K562 (cell line): ENCODE results near the gene ANKRD16. TPM values are rescaled to one million over a fixed set of nuclear protein-coding genes. Genes with fewer than 3 reads are reported as not detected.

Experiments used
- ATAC-seq: fragments of 200-7000 bp; cut with Tn5 transposase; 3 replicates; pipeline ENCODE4 v1.9.1; 2020; ENCODE audit warnings: moderate library complexity
- BruUV-seq: library from RNA; stranded (reverse); fragments of 400-500 nt; replicated peaks from 2 replicates; lab custom pipeline; 2021; lab: Mats Ljungman, UMichigan
- CTCF ChIA-PET: fragments of 300-600 bp; formaldehyde crosslinking; extraction: SDS; loops from one replicate; lab custom pipeline; 2021; ENCODE audit warnings: low intra/inter-chr PET ratio; lab: Yijun Ruan, JAX
- POLR2A ChIA-PET: fragments of 300-600, 350-650 bp; sonication (Branson Sonifier 250); formaldehyde crosslinking; extraction: SDS; loops from one replicate; lab custom pipeline; 2021; ENCODE audit warnings: antibody characterized with exemption, inconsistent platforms; lab: Yijun Ruan, JAX
- DNase-seq, 4 experiments: peaks; one replicate each; pipeline versions ENCODE4 v3.0.0 to v3.0.0-alpha.2; 2011 to 2018; ENCODE audit warnings: low spot score in 3 of 4, mixed read lengths in 3 of 4; ENCODE audit errors: extremely low read depth in 1 of 4
- FAIRE-seq: peaks from 2 replicates; lab custom pipeline; 2011; peaks lifted over from hg19 to GRCh38; lab: Jason Lieb, UNC
- H2AFZ ChIP-seq: 2 replicates; pipeline ENCODE4 v1.6.0; 2011; ENCODE audit warnings: low read depth, low read length, control low read depth, inconsistent platforms
- H3K27ac ChIP-seq: fragments of 200-600 bp; 3 replicates; pipeline ENCODE4 v1.8.0; 2011; ENCODE audit warnings: low read depth, mild to moderate bottlenecking, control low read depth, inconsistent platforms, low read length, moderate library complexity, mixed read lengths; ENCODE audit errors: extremely low read depth
- H3K27me3 ChIP-seq, 2 experiments: fragments of 300-600 bp in 1 of 2; 2 replicates in 1 of 2; 3 replicates in 1 of 2; pipeline versions ENCODE4 v1.6.0 to v1.8.0; 2011; ENCODE audit warnings: inconsistent platforms in 2 of 2, low read length in 2 of 2, mild to moderate bottlenecking in 1 of 2, mixed read lengths in 1 of 2, moderate library complexity in 1 of 2; ENCODE audit not compliant: control insufficient read depth in 2 of 2, insufficient read depth in 2 of 2
- H3K36me3 ChIP-seq: fragments of 300-600 bp; 3 replicates; pipeline ENCODE4 v1.8.0; 2011; ENCODE audit warnings: mild to moderate bottlenecking, low read length, inconsistent platforms; ENCODE audit not compliant: control insufficient read depth, insufficient read depth
- H3K4me1 ChIP-seq, 2 experiments: fragments of 200-600 bp in 1 of 2; replicated peaks in 1 of 2; 2 replicates in 1 of 2; 3 replicates in 1 of 2; pipeline versions ENCODE4 v1.5.1 to v1.8.0; 2011; ENCODE audit warnings: inconsistent platforms in 2 of 2, low read length in 2 of 2, mild to moderate bottlenecking in 1 of 2, mixed read lengths in 1 of 2, moderate library complexity in 1 of 2; ENCODE audit not compliant: control insufficient read depth in 2 of 2, insufficient read depth in 2 of 2
- H3K4me2 ChIP-seq: 2 replicates; pipeline ENCODE4 v1.6.1; 2011; ENCODE audit warnings: low read length, control low read depth, inconsistent platforms, mixed read lengths; ENCODE audit not compliant: insufficient read depth
- H3K4me3 ChIP-seq: fragments of 200-600 bp; sonication (generic), shearing (Covaris generic); 2 replicates; pipeline ENCODE4 v1.5.1; 2016; ENCODE audit warnings: control low read depth, inconsistent platforms
- H3K79me2 ChIP-seq: fragments of 200-600 bp; 3 replicates; pipeline ENCODE4 v1.8.0; 2011; ENCODE audit warnings: low read length, inconsistent platforms; ENCODE audit not compliant: control insufficient read depth, insufficient read depth
- H3K9ac ChIP-seq, 2 experiments: 2 replicates each; pipeline versions ENCODE4 v1.6.0 to v1.6.1; 2011; ENCODE audit warnings: low read depth in 2 of 2, low read length in 2 of 2, control low read depth in 1 of 2, inconsistent platforms in 1 of 2, mild to moderate bottlenecking in 1 of 2, mixed read lengths in 1 of 2; ENCODE audit not compliant: insufficient read depth in 1 of 2
- H3K9me1 ChIP-seq: one replicate; pipeline ENCODE4 v1.6.0; 2011; ENCODE audit warnings: inconsistent platforms, mild to moderate bottlenecking, low read length, moderate library complexity; ENCODE audit not compliant: control insufficient read depth, insufficient read depth
- H3K9me3 ChIP-seq: replicated peaks from 2 replicates; pipeline ENCODE4 v1.5.1; 2011; ENCODE audit warnings: low read depth, low read length, inconsistent platforms; ENCODE audit not compliant: control insufficient read depth, insufficient read depth
- H4K20me1 ChIP-seq: replicated peaks from 2 replicates; pipeline ENCODE4 v1.6.1; 2011; ENCODE audit warnings: low read length, inconsistent platforms, mixed read lengths; ENCODE audit not compliant: control insufficient read depth, insufficient read depth
- CBX3 ChIP-seq, 2 experiments: IDR thresholded peaks; 1 replicate in 1 of 2; 2 replicates in 1 of 2; pipeline ENCODE4 v1.6.1; 2012; ENCODE audit warnings: inconsistent platforms in 2 of 2, low read length in 2 of 2, borderline replicate concordance in 1 of 2, control low read depth in 1 of 2
- ETV1 ChIP-seq: fragments of 450-650 bp; conservative IDR thresholded peaks from 2 replicates; pipeline ENCODE4 v1.6.1; 2016; ENCODE audit warnings: missing genetic modification characterization, control low read depth, low read depth, missing compliant biosample characterization
- SIX5 ChIP-seq, 2 experiments: IDR thresholded peaks; 2 replicates each; pipeline ENCODE4 v1.6.1; 2011; ENCODE audit warnings: low read length in 2 of 2, borderline replicate concordance in 1 of 2, low read depth in 1 of 2, mild to moderate bottlenecking in 1 of 2, moderate library complexity in 1 of 2; ENCODE audit not compliant: insufficient read depth in 1 of 2
- XRCC5 ChIP-seq: fragments of 200-400 bp; formaldehyde crosslinking; IDR thresholded peaks from 2 replicates; pipeline ENCODE4 v1.6.1; 2017; ENCODE audit warnings: low read depth, mild to moderate bottlenecking, low read length
- ZNF184 ChIP-seq: sonication (generic); formaldehyde crosslinking; IDR thresholded peaks from 2 replicates; pipeline ENCODE4 v1.5.0; 2020; ENCODE audit warnings: missing genetic modification reagents
- WGBS: fragments of 100-300 bp; shearing (Covaris generic); methylation state at CpG from one replicate; pipeline ENCODE4 v1.1.6; 2016; ENCODE audit warnings: low coverage, mixed read lengths; ENCODE audit not compliant: insufficient coverage; ENCODE audit errors: missing lambda C conversion rate; 5-methylcytosine and 5-hydroxymethylcytosine counted together
- in situ Hi-C: fragments of 300-500 bp; cut with MboI; formaldehyde crosslinking; loops from 4 replicates; pipeline ENCODE4 v1.15.0; 2018; ENCODE audit warnings: inconsistent platforms, mixed read lengths
- intact Hi-C: fragments of 100-400 bp; cut with micrococcal nuclease; formaldehyde crosslinking; loops from 2 replicates; pipeline ENCODE4 v1.14.2; 2022
- polyA plus RNA-seq, 8 experiments: library from polyadenylated mRNA; depleted of rRNA in 4 of 8; stranded (reverse) in 5 of 8; unstranded in 3 of 8; fragments of >200 nt; fragmentation: Nextera tagmentation in 2 of 8; fragmentation: Illumina TruSeq in 1 of 8; extraction: Ambion mirVana in 2 of 8; extraction: Trizol in 1 of 8; gene quantifications; 2 replicates each; pipeline versions ENCODE4 v1.2.1 to v1.2.3, GENCODE V29; 2011 to 2014; ENCODE audit warnings: inconsistent platforms in 1 of 8, missing spikeins in 1 of 8
- total RNA-seq, 7 experiments: library from RNA; depleted of rRNA in 6 of 7; stranded (reverse); fragments of >200 nt in 6 of 7; fragmentation: Illumina TruSeq in 2 of 7; extraction: Trizol in 2 of 7; gene quantifications; 2 replicates each; pipeline versions ENCODE4 v1.2.1 to v1.2.3, GENCODE V29; 2011 to 2021; ENCODE audit warnings: low replicate concordance in 1 of 7
- TF ChIP-seq, protein P1 (sequence below): sonication (generic); formaldehyde crosslinking; IDR thresholded peaks from 2 replicates; pipeline ENCODE4 v1.8.0; 2023; ENCODE audit warnings: mild to moderate bottlenecking, missing genetic modification reagents

The ANKRD16 gene
- total and polyA plus RNA-seq, 9 of the 15 experiments (the other 6 are each of a cell fraction or from before 2014, with no cell fraction given), result 1.5 to 16.0 (median 9.5) TPM

DNA sequence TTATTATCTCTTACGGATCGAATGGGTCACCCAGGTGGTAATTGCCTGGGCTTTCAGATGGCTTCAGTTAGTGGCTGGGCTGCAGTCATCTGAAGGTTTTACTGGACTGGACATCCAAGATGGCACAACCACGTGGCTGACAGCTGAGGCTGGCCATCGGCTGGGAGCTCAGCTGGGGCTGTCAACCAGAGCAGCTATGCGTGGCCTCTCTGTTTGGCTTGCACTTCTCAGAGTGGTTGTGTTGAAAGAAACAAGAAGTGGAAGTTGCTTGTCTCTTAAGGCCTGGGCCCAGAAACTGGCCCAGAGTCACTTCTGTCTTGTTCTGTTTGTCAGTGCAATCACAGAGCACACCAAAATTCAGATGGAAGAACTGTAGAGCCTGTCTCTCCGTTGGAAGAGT lies 70.8 kb downstream of the ANKRD16 start:
- Histone ChIP-seq H3K9me3 (no peaks in the 10 kb centered on the region), H4K20me1 (no peaks in the 10 kb centered on the region), H3K79me2 (peaks cover 12% of the 10 kb centered on the region), H3K9me1 (no peaks in the 10 kb centered on the region), H3K4me2 (no peak overlapping the region), H3K27me3 (no peaks in the 10 kb centered on the region), H3K36me3 (no peaks in the 10 kb centered on the region), H3K4me3 (no peak overlapping the region), H3K27ac (no peak overlapping the region), H2AFZ (peak overlapping the region; percentile 65; the same call in 1 of the 2 replicates), H3K4me1 (peaks cover 8 to 18% of the 10 kb centered on the region in 2 experiments), H3K9ac (peak overlapping the region in 1 of 2 experiments; percentile 57; a peak in 1 of 4 replicates)
- TF ChIP-seq, protein P1, sequence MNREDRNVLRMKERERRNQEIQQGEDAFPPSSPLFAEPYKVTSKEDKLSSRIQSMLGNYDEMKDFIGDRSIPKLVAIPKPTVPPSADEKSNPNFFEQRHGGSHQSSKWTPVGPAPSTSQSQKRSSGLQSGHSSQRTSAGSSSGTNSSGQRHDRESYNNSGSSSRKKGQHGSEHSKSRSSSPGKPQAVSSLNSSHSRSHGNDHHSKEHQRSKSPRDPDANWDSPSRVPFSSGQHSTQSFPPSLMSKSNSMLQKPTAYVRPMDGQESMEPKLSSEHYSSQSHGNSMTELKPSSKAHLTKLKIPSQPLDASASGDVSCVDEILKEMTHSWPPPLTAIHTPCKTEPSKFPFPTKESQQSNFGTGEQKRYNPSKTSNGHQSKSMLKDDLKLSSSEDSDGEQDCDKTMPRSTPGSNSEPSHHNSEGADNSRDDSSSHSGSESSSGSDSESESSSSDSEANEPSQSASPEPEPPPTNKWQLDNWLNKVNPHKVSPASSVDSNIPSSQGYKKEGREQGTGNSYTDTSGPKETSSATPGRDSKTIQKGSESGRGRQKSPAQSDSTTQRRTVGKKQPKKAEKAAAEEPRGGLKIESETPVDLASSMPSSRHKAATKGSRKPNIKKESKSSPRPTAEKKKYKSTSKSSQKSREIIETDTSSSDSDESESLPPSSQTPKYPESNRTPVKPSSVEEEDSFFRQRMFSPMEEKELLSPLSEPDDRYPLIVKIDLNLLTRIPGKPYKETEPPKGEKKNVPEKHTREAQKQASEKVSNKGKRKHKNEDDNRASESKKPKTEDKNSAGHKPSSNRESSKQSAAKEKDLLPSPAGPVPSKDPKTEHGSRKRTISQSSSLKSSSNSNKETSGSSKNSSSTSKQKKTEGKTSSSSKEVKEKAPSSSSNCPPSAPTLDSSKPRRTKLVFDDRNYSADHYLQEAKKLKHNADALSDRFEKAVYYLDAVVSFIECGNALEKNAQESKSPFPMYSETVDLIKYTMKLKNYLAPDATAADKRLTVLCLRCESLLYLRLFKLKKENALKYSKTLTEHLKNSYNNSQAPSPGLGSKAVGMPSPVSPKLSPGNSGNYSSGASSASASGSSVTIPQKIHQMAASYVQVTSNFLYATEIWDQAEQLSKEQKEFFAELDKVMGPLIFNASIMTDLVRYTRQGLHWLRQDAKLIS (CRISPR knock-in tag), result no peak
- TF ChIP-seq SIX5 (IDR thresholded peaks at IDR 0.05; ENCODE audit: borderline replicate concordance in 1 of 2, insufficient read depth in 1 of 2, low read depth in 1 of 2, low read length in 2 of 2) (no peak), CBX3 (IDR thresholded peaks at IDR 0.05; ENCODE audit: borderline replicate concordance in 1 of 2, low read length in 2 of 2) (no peak), ETV1 (tag) (no peak), ZNF184 (no peak), XRCC5 (no peak)
- DNase-seq (no peak), ATAC-seq (no peak), FAIRE-seq (no peak)
- POLR2A ChIA-PET, result interaction anchor here (0.8 to 1.3 kb wide), 2 partner anchors 9 to 723 kb away, joined by 3 to 4 read pairs; no protein-coding TSS in a partner anchor
- WGBS, result 79% methylated on average over 5 of the region's 6 CpGs
- in situ Hi-C loops, result no loop called here
- BruUV-seq, result no TSS peak
- CTCF ChIA-PET, result no interaction called here
- intact Hi-C loops, result no loop called here
